CD4-positive, alpha-beta T cell treated with Interleukin-4 for 1 hour (primary cell): ENCODE results near the gene SLC35F3.
"Not testable (repeated sequence)": the region's sequence is repeated elsewhere in the genome, so short reads cannot be mapped to it uniquely, and the experiment has no call there.

ENCODE experiments used
- DNase-seq, 2 donors: peaks; one replicate each; pipeline ENCODE4 v3.0.0-alpha.2; 2020 to 2022

The SLC35F3 gene

DNA sequence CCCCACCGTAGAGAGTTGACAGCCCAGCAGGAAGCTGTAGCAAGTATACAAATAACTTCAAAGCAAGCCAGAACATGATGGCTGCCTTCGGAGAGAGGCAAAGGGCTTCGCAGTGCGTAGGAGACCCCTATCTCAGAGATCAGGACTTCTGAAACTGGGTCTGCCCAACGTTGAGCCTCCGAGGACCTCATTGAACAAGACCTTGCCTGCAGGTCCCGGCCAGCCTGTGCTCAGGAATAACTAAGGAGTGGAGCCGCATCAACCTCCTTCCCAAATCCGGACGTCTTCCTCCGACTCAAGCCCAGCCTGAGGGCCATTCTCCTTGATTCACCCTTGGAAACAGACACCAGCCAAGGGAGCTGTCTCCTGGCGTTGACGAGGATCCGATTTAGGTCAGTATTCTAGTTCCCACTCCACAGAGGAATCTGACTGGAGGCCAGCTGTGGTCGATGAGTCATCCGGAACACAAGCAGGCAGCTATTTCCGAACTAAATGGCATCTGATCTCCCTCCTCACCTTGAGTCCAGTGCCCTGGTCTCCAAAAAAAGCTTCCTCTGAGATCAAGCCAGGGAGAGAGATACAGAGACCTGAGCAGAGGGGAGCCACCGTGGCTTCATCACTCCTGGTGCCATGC lies 302.3 kb downstream of the SLC35F3 start:
- DNase-seq, result no peak

DNA sequence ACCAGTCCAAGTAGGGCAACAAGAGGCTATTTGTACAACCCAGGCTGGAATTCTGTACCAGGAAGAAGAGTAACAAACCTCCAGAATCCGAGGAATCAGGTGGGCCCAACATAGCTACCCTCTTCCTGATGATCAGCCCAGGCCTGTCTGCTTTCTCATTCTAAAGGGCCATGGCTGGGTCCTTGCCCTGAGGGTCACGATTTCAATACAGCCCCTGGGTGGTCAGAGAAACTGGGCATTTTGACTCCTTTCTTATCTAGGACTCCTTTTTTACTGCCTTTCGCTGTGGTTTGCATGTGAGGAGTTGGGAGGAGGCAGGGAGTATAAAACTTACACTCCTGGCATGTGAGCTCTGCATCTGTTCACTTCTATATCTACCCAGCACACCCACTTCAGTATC lies 303.9 kb downstream of the SLC35F3 start:
- no peak for DNase-seq

DNA sequence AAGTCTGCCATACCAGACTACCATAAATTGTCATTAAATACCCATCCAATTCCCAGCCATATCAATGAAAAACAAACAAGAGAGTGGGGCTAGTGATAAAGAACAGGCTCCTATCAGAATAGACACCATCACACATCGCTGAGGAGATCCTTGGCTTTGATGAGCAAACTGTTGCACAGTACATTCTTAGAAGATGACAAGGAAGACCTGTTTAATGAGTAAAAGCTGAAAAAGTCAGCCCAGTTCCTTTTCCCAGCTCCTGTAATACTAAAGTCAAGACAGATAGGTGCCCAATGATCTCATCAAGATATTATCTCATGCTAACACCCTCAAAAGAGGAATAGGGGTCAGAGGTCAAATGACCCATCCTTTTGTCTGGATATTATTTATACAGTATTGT lies 304.3 kb downstream of the SLC35F3 start:
- no peak for DNase-seq

DNA sequence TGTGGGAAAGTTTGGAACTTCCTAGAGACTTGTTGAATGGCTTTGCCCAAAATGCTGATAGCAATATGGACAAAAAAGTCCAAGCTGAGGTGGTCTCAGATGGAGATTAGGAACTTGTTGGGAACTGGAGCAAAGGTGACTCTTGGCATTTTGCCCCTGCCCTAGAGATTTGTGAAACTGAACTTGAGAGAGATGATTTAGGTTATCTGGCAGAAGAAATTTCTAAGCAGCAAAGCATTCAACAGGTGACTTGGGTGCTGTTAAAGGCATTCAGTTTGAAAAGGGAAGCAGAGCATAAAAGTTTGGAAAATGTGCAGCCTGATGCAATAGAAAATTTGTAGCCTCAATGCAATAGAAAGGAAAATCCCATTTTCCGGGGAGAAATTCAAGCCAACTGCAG lies 306.0 kb downstream of the SLC35F3 start:
- not testable (repeated sequence) for DNase-seq

DNA sequence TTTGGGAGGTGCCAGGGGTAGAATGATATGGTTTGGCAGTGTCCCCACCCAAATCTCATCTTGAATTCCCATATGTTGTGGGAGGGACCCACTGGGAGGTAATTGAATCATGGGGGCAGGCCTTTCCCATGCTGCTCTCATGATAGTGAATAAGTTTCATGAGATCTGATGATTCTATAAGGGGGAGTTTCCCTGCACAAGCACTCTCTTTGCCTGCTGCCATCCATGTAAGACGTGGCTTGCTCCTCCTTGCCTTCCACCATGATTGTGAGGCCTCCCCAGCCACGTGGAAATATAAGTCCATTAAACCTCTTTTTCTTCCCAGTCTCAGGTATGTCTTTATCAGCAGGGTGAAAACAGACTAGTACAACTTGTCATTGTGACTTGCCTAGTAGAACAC lies 307.4 kb downstream of the SLC35F3 start:
- DNase-seq, result not testable (repeated sequence)

DNA sequence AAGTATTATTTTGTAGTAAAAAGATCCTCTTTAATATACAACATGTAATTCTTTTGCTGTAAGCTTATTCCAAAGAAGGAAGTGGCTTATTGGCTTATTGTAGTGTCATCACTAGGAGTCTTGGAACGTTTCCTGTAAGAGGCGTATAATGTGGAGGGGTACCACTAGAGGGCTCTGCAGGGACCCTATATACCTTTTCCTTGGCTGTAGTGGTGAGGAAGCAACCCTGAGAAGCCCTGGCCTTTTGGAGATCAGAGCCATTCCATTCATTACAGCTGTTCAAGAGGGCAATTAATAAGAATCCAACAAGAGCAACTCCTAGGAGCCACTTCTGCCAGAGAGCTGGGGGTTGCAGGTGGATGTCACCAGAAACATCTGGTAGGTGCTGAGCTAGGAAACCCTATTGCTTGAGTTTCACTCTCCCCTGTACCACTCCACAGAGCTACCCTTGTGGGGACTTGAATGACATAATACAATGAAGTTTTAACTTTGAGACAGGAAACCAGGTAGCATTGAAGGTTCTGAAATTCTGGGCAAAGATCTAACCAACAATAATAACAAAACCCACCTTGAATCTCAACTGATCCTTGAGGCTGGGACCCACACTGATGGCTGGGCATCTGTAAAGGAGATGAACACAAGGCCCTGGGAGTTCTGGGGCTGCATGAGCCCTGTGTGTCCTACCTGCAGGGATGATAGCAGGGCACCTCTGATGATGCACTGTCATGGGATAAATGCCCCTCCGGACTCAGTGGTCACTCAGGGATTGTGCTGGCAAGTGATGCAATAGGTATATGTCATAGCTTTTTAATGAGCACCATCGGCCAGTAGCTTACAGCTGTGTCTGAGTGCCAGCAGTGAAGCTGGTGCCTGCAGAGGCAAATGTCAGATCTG lies 308.5 kb downstream of the SLC35F3 start:
- peak; percentile 23 to 26 for DNase-seq

DNA sequence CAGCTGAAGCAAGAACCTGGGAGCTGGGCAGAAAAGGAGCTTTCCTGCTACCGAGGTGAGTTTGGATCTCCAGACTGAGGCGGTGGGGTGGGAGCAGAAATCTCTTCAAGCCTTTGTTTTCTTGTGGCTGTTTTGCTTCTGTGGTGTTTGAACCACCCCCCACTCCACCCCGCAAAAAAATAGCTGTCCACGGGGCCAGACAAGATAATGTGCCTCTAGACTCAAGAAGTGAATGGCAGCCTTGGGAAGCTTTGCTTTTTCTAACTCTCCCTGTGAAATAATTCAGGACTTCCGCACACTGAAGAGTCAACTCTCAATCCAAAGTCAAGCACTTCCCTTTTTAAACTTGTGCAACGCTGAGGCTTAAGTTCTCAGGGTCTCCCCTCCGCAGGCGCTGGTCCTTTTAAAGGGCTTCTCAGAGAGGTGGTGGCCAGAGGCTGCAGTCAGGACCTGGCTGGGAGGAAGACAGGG lies 309.2 kb downstream of the SLC35F3 start:
- DNase-seq, result no peak

DNA sequence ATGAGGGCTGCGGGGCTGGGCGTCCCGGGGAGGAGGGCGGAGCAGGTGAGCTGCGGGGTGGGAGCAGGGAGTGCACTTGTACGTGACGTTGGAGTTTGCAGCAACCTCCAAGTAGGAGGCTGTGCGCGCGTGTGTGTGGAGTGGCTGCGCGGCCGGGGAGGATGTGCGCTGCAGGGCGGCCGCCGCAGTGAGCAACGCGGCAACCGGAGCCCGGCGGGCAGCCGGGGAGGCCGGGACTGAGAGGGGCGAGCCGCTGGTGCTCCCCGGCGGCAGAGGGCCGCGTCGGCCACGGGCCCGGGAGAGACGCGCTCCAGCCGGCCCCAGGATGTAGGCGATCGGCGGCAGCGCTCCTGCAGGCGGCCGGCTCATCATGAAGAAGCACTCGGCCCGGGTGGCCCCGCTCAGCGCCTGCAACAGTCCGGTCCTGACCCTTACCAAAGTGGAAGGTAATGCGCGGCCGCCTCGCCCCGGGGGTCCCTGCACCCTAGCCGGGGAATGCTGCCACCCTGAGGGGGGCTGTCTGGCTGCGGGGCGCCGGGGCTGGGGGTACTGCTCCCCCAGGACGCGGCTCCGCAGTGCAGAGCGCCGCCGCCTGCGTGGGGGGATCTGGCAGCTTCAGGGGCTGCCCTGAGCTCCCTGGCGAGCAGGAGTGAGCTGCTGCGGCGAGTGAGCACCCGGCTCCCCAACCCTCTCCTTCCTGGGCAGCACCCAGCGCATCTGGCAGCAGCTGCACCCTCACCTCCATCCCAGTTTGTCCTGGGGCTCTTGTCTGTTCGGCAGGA lies 309.8 kb downstream of the SLC35F3 start:
- DNase-seq, result peak in 1 of 2 donors; percentile 32

DNA sequence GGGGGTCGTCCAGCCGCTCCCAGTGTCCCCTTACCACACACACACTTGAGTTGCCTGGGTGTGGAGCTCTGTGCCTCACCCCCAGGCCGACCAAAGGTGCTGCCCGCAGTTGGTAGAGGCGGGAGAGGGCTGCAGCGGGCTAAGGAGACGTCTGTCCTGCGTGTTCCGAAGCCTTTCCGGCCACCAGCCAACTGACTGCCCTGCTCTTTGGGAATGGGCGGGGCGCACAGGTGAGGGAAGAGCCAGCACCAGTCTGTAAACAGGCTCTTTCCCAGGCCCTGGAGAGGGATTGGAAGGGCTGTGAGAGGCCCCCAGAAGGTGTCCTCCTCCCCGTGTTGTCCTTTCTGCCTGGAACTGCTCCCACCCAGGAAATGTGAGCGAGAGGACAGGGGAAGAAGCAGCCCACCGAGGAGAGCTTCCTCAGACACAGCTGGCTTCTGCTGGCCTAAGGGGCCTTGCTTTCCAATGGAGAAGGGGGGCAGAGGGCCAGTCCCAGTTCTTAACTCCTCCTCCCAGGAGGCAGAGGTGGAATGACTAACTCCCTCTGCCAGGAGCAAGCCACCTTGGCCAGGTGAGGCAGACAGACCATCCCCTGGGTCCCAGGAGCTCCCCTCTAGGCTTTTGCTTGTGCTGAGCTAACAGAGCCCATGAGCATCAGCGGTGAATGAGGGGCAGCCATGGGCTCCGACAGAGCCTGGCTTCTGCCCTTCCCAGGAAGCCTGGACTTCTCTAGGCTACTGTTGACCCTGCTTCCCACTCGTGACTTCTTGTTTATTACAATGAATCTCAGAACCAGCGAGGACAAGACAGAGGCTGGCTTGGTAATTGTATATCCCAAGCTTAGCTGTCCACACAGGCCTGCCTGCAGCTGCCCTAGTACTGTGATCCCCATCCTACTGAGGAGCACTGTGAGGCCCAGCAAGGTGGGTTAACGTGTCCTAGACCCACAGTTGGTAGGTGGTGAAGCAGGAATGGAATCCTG lies 310.7 kb downstream of the SLC35F3 start:
- no peak for DNase-seq

DNA sequence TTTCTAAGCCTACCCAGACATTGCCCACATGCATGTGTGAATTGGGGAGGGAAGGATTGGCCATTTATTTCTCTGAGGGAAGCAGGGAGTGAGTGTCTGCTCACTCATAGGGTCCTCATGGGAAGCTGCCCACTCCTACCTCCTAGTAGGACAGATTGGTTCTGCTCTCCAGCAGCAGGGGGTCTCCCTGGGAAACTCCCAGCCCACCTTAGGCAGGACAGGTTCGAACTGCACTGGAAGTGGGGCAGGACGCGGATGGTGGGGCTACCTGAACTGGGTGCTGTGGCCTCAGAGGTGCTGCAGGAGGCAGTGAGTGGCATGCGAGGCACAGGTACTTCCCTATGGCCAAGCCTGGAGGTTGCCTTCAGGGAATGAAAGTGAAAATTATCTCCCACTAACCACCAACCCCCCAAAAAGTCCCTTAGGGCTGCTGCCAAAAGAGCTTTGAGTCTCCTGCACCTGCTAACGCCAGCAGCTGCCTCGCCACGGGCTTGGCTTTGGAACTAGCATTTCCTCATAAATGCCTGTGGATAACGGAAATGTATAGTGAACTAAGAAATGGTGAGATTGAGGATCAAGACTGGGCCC lies 311.7 kb downstream of the SLC35F3 start:
- DNase-seq, result no peak

DNA sequence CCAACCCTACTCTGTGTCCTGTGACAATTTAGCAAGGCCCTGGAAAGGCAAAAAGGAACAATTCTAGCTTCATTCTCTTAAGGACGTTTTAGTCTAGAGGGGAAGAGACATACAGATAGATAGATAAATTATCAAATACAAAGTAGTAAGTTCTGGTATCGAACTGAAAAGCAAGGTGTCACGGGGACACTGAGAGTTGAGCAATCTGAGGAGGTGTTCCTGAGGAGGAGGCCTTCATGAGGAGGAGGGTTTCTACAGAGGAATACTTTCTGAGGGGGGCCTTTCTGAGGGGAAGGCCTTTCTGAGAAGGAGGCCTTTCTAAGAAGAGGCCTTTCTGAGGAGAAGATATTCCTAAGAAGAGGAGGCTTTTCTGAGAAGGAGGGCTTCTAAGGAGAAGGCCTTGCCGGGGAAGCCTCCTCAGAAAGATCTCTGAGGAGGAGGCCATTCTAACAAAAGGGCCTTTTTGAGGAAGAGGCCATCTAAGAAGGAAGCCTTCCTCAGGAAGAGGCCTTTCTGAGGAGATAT lies 312.9 kb downstream of the SLC35F3 start:
- no peak for DNase-seq

DNA sequence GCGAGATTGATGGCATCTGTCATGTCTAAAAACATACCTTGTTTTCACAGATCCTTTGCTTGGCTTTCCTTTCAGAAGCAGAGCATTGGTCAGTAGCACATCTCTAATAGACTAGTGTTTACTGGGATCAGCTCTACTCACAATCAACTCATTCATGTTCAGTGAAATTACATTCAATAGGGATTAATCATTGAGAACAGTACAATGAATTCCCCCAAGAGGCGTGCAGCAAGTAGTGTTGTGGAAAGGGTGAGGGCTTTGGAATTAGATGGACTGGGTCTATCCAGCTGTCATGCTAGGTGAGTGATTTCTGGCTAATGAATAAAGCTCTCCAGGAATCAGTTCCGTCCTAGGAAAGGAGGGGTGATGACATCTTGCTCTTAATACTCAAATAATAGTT lies 313.6 kb downstream of the SLC35F3 start:
- DNase-seq, result no peak

DNA sequence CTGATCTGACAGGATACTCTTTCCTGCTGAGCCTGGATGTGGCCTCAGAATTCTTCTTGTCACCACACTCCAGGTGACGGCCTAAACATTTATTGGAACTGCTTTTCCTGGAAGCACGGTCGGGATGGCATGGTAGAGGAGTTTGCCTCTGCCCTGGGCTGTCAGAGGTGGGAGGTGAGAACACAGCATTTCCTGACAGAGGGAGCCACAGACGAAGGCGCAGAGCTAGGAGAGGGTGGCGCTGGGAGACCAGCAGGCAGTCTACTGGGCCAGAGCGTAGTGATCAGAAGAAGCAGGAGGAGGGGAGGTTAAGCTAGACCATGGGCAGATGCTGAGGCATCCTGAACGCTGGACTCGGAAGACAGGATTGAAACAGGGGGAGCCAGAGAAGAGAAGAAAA lies 315.2 kb downstream of the SLC35F3 start:
- DNase-seq, result no peak

DNA sequence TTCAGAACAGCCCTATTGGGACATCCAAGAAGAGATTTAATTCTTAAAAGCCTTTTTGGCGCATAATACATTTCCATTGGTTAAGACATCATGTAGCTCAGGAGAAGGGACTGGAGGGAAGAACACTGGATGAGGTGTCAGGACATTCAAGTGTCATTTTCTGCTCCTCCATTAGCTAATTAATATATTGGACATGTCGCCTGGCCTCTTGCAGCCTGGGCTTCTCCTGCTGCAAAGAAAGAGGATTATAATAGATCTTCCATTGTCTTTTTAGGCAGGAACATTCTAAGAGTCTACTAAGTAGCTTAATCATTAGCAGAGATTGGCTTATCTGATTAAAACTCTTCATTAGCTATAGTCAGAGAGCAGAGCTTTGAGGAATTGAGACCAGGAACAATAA lies 317.1 kb downstream of the SLC35F3 start:
- no peak for DNase-seq

DNA sequence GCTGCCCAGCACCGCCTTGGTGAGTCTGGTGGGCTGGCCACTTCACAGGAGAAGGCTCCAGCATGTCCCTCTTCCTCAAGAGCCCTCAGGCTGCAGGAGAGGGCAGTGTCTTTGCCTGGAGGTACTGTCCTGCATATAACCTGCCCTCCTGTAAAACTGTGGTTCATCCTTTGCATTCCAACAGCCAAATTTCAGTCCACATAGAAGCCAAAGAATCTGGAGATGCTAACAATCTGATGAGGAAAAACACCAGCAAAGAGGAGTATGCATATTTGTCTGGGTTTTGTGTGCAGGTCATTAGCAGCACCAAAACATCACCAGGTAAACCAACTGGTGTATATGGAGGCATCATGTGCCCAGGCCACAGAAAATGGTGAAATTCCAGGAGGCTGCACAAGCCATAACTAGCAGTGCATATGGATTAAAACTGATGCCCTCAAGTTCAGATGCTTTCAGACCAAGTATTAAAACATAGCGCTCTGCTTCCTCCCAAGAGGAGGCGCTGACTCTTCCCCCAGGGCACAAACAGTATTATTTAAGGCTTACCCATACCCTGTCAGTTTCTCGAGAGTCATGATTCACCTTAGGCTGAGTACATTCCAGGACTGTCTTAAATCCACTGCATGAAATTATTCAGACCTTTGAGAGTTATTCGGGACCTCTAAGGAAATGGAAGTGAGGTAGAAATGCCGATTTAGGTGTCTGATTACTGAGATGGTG lies 318.2 kb downstream of the SLC35F3 start:
- DNase-seq, result no peak

DNA sequence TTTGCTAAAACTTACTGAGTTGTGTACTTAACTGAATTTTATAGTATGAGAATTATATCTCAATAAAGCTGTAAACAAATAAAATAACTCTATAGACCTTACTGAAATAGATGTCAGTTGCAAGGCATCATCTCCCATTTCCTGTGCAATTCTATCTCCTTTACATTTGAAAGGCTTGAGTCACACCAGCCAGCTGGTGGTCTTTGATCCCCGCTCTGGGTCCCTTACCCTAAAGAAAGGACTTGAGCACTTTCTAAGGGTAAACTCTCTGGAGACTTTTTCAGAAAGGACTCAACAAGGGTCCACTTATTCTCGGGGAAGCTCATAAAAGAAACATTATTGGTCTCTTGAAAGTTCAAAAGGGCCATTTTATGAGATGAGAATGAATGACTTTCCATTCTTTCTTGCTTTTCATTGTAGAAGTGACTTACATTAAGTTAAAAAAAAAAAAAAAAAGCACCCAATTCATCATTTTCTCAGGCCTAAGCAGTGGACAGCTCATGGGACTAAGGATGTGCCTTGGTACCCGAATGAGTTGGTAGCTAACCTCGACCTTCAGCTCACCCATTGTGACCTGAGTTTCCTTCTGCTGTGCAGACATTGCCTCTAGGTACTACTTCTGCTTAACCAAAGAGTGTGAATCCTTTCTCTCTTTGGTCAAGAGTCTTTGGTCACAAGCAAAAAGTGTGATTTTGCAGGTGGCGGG lies 321.8 kb downstream of the SLC35F3 start:
- DNase-seq, result no peak

DNA sequence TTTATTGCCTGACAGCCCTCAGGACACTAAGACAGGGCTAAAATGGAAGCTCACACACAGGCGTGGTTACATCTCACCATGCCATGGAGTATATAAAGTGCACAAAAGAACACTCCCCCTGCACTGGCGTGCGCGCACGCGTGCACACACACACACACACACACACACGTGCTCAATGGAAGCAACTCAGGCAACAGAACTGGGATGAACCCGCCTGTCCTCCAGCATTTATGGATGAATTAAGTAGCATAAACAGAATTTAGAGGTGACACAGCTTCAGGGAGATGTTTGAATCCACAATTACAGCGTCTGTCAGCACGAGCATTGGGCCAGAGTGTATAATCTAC lies 322.3 kb downstream of the SLC35F3 start:
- no peak for DNase-seq

DNA sequence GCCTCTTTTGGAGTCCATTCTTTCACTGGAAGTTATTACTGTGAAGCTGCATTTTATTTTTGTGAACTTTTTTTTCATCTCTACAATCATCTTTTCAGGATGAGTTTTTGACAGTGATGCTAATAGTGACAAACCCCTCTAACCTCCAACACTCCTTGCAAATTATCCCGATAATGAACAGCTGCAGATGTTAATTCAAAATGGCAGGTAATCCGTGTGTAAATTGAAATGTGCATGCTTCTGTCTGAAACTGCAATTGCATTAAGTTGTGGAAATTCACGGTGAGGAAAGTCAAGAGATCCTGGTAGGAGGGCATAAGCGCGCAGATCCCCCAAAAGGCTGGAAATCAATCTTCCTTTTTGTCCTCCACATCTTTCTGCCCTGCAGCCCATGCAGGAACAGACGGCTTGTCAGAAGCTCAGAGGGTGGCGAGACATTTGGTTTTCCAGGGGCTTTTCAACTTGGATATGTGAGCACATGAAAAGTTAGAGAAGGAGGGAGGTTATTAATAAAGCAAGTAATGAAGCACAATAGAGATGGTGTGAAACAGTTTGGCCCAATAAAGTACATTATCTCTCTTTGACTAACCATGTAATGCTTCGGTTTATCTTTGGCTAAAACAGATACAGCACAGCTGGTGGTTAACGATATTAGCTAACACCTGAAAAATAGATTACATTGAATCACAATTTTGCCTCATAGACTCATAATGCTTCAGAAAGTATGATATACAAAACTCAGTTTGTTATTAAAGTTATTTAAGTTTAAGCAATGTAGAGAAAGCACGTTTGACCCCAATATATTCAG lies 325.3 kb downstream of the SLC35F3 start:
- DNase-seq, result no peak

DNA sequence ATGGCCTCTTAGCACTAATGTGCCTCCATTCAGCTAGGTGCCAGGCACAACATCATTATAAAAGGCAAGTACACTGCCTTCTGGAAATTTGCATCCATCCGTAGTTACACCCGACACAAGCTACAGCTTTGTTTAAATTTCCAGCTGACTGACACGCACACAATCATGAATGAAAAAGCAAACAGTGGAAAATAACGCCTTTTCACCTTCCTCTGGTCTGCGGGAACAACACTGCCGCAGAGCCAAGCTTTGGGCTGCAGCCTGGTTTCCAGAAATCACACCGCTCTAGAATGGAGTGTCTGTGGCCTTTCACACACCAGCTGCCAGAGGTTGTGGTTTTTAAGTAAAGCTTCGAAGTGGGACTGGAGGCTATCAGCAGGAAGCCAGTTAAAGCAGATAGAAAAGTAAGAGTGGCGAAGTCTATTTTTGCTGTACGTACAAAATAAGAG lies 326.0 kb downstream of the SLC35F3 start:
- DNase-seq, result no peak
